Parathyroid adenoma (tissue), 2 donors: ENCODE data around the gene WASL.

Experiments used
- H2AFZ ChIP-seq: fragments of 300-600 bp; sonication (generic); one replicate; pipeline ENCODE4 v1.7.0; 2017; ENCODE audit warnings: antibody characterized with exemption, mild to moderate bottlenecking
- H3K27ac ChIP-seq: fragments of 300-600 bp; sonication (generic); one replicate; pipeline ENCODE4 v1.7.0; 2017
- H3K27me3 ChIP-seq: fragments of 300-600 bp; sonication (generic); one replicate; pipeline ENCODE4 v1.7.0; 2017; ENCODE audit warnings: low read length; ENCODE audit not compliant: control insufficient read depth, insufficient read depth
- H3K36me3 ChIP-seq: fragments of 300-600 bp; sonication (generic); one replicate; pipeline ENCODE4 v1.7.0; 2017; ENCODE audit warnings: low read length; ENCODE audit not compliant: control insufficient read depth, insufficient read depth
- H3K4me1 ChIP-seq: fragments of 300-600 bp; sonication (generic); one replicate; pipeline ENCODE4 v1.7.0; 2017; ENCODE audit warnings: control low read depth
- H3K4me2 ChIP-seq: fragments of 300-600 bp; sonication (generic); one replicate; pipeline ENCODE4 v1.7.0; 2017; ENCODE audit warnings: low read length
- H3K4me3 ChIP-seq: fragments of 300-600 bp; sonication (generic); one replicate; pipeline ENCODE4 v1.7.0; 2017; ENCODE audit warnings: low read depth, low read length
- H3K79me2 ChIP-seq: fragments of 300-600 bp; sonication (generic); one replicate; pipeline ENCODE4 v1.7.0; 2017; ENCODE audit warnings: control low read depth
- H3K9ac ChIP-seq: fragments of 300-600 bp; sonication (generic); one replicate; pipeline ENCODE4 v1.7.0; 2017; ENCODE audit warnings: mild to moderate bottlenecking
- H3K9me3 ChIP-seq: fragments of 300-600 bp; sonication (generic); one replicate; pipeline ENCODE4 v1.7.0; 2017; ENCODE audit warnings: low read length; ENCODE audit not compliant: control insufficient read depth
- CTCF ChIP-seq: fragments of 300-600 bp; sonication (generic); IDR thresholded peaks from one replicate; pipeline ENCODE4 v1.7.0; 2017; ENCODE audit warnings: antibody characterized with exemption, mild to moderate bottlenecking
- donor health status: primary hyperparathyroidism.

Gene WASL

GRCh38 chr7:123663200-123663599 is 85.6 kb downstream of the WASL start:
- H3K4me3 ChIP-seq = no peak overlapping the region
- no peaks in the 10 kb centered on the region for H3K79me2 ChIP-seq
- H3K4me2 ChIP-seq = no peak overlapping the region
- H3K9me3 ChIP-seq = no peaks in the 10 kb centered on the region
- peaks cover 40% of the 10 kb centered on the region for H3K4me1 ChIP-seq
- H3K9ac ChIP-seq = no peak overlapping the region
- H3K27ac ChIP-seq = no peak overlapping the region
- no peaks in the 10 kb centered on the region for H3K27me3 ChIP-seq
- H3K36me3 ChIP-seq = no peaks in the 10 kb centered on the region
- no peak for TF ChIP-seq CTCF
- no peak overlapping the region for H2AFZ ChIP-seq

- no peaks in the 10 kb centered on the region for H3K36me3 ChIP-seq
- no peaks in the 10 kb centered on the region for H3K9me3 ChIP-seq
- no peak overlapping the region for H3K27ac ChIP-seq
- H3K4me1 ChIP-seq = peaks cover 40% of the 10 kb centered on the region
- no peak overlapping the region for H3K4me3 ChIP-seq
- H2AFZ ChIP-seq = no peak overlapping the region
- H3K27me3 ChIP-seq = no peaks in the 10 kb centered on the region
- H3K79me2 ChIP-seq = no peaks in the 10 kb centered on the region
- H3K9ac ChIP-seq = no peak overlapping the region
- H3K4me2 ChIP-seq = no peak overlapping the region
- no peak for TF ChIP-seq CTCF
Observed at GRCh38 chr7:123662755-123663154, 86.0 kb downstream of the WASL start.

- H3K9ac ChIP-seq = no peak overlapping the region
Observed at GRCh38 chr7:123662293-123662692, 86.5 kb downstream of the WASL start.

GRCh38 chr7:123661765-123662164 is 87.0 kb downstream of the WASL start:
- H3K27ac ChIP-seq = no peak overlapping the region
- H2AFZ ChIP-seq = no peak overlapping the region
- H3K4me1 ChIP-seq = peaks cover 37% of the 10 kb centered on the region
- H3K9ac ChIP-seq = no peak overlapping the region
- H3K36me3 ChIP-seq = no peaks in the 10 kb centered on the region
- no peak for TF ChIP-seq CTCF
- no peak overlapping the region for H3K4me3 ChIP-seq
- H3K27me3 ChIP-seq = no peaks in the 10 kb centered on the region
- no peak overlapping the region for H3K4me2 ChIP-seq
- no peaks in the 10 kb centered on the region for H3K79me2 ChIP-seq
- no peaks in the 10 kb centered on the region for H3K9me3 ChIP-seq

More at GRCh38 chr7:123662293-123662692, 86.5 kb downstream of the WASL start:
- Histone ChIP-seq H3K4me1 (peaks cover 40% of the 10 kb centered on the region), H3K27me3 (no peaks in the 10 kb centered on the region), H3K9me3 (no peaks in the 10 kb centered on the region), H3K4me2 (no peak overlapping the region), H3K36me3 (no peaks in the 10 kb centered on the region), H3K79me2 (no peaks in the 10 kb centered on the region), H3K27ac (no peak overlapping the region), H2AFZ (no peak overlapping the region), H3K4me3 (no peak overlapping the region)
- TF ChIP-seq CTCF = no peak

- H3K27ac ChIP-seq = peak overlapping the region; percentile 67
- H3K4me1 ChIP-seq = peaks cover 27% of the 10 kb centered on the region
- H3K4me2 ChIP-seq = peak overlapping the region; percentile 7
- no peaks in the 10 kb centered on the region for H3K27me3 ChIP-seq
- no peaks in the 10 kb centered on the region for H3K9me3 ChIP-seq
- peak overlapping the region; percentile 78 for H2AFZ ChIP-seq
- TF ChIP-seq CTCF = no peak
- no peak overlapping the region for H3K4me3 ChIP-seq
- H3K9ac ChIP-seq = no peak overlapping the region
- no peaks in the 10 kb centered on the region for H3K79me2 ChIP-seq
- H3K36me3 ChIP-seq = no peaks in the 10 kb centered on the region
Observed at GRCh38 chr7:123660514-123661354, 88.1 kb downstream of the WASL start.
